DND-41 (cell line): ENCODE data around the gene TRIM41.

Experiments
- ATAC-seq: fragments of 200-7000 bp; cut with Tn5 transposase; 3 replicates; pipeline ENCODE4 v1.9.1; 2021; ENCODE audit warnings: low read depth; ENCODE audit not compliant: insufficient read depth
- DNase-seq: peaks from one replicate; pipeline ENCODE4 v3.0.0-alpha.2; 2020
- H2AFZ ChIP-seq: 2 replicates; pipeline ENCODE4 v1.6.0; 2012; ENCODE audit warnings: low read depth, low read length
- H3K27ac ChIP-seq: 2 replicates; pipeline ENCODE4 v1.5.1; 2012; ENCODE audit warnings: low read length, inconsistent platforms
- H3K27me3 ChIP-seq: fragments of 200-600 bp; sonication (generic); 2 replicates; pipeline ENCODE4 v1.6.0; 2012; ENCODE audit warnings: low read length, mild to moderate bottlenecking, inconsistent platforms; ENCODE audit not compliant: insufficient read depth, poor library complexity
- H3K36me3 ChIP-seq: 2 replicates; pipeline ENCODE4 v1.5.1; 2012; ENCODE audit warnings: low read length, inconsistent platforms; ENCODE audit not compliant: insufficient read depth
- H3K4me1 ChIP-seq: 2 replicates; pipeline ENCODE4 v1.5.1; 2012; ENCODE audit warnings: mild to moderate bottlenecking, low read length; ENCODE audit not compliant: insufficient read depth
- H3K4me2 ChIP-seq: 2 replicates; pipeline ENCODE4 v1.6.0; 2012; ENCODE audit warnings: mild to moderate bottlenecking, moderate library complexity, low read length, inconsistent platforms; ENCODE audit not compliant: insufficient read depth
- H3K4me3 ChIP-seq, 2 experiments: fragments of 200-600 bp in 1 of 2; shearing (Covaris generic) in 1 of 2; 2 replicates each; pipeline ENCODE4 v1.5.1; 2012 to 2016; ENCODE audit warnings: inconsistent platforms in 2 of 2, low read length in 2 of 2, mild to moderate bottlenecking in 2 of 2, low read depth in 1 of 2, moderate library complexity in 1 of 2
- H3K79me2 ChIP-seq: 2 replicates; pipeline ENCODE4 v1.6.0; 2012; ENCODE audit warnings: low read length, inconsistent platforms; ENCODE audit not compliant: insufficient read depth
- H3K9ac ChIP-seq: 2 replicates; pipeline ENCODE4 v1.6.0; 2012; ENCODE audit warnings: low read depth, mild to moderate bottlenecking, inconsistent platforms, low read length, moderate library complexity
- H3K9me3 ChIP-seq: 2 replicates; pipeline ENCODE4 v1.5.1; 2012; ENCODE audit warnings: low read length, moderate library complexity, mild to moderate bottlenecking, inconsistent platforms; ENCODE audit not compliant: insufficient read depth, severe bottlenecking
- H4K20me1 ChIP-seq: 2 replicates; pipeline ENCODE4 v1.6.0; 2012; ENCODE audit warnings: low read length; ENCODE audit not compliant: insufficient read depth
- CTCF ChIP-seq: IDR thresholded peaks from 2 replicates; pipeline ENCODE4 v1.5.1; 2012; ENCODE audit warnings: borderline replicate concordance, low read length, moderate library complexity, mild to moderate bottlenecking; ENCODE audit not compliant: poor library complexity, severe bottlenecking; ENCODE audit errors: extremely low read depth
- EZH2 ChIP-seq: IDR thresholded peaks from 3 replicates; pipeline ENCODE4 v1.6.1; 2012; ENCODE audit warnings: borderline replicate concordance, low read depth, mild to moderate bottlenecking, moderate library complexity, low read length, inconsistent platforms; ENCODE audit not compliant: severe bottlenecking

The TRIM41 gene

GRCh38 chr5:181185560-181185959, 37.5 kb upstream of the TRIM41 start:
- Histone ChIP-seq H4K20me1 (no peaks in the 10 kb centered on the region), H3K4me3 (no peak overlapping the region), H3K36me3 (no peaks in the 10 kb centered on the region; the same call in 1 of the 2 replicates), H3K4me1 (peaks cover 34% of the 10 kb centered on the region), H2AFZ (no peak overlapping the region), H3K9ac (no peak overlapping the region), H3K27ac (no peak overlapping the region), H3K9me3 (no peaks in the 10 kb centered on the region), H3K4me2 (no peak overlapping the region), H3K27me3 (no peaks in the 10 kb centered on the region), H3K79me2 (no peaks in the 10 kb centered on the region)
- no peak for TF ChIP-seq CTCF
- TF ChIP-seq EZH2, result no peak
- no peak for DNase-seq
- ATAC-seq, result no peak

GRCh38 chr5:181186022-181186421, 37.1 kb upstream of the TRIM41 start:
- no peak overlapping the region for H2AFZ ChIP-seq
- no peaks in the 10 kb centered on the region for H4K20me1 ChIP-seq
- no peaks in the 10 kb centered on the region for H3K9me3 ChIP-seq
- no peak overlapping the region for H3K4me2 ChIP-seq
- TF ChIP-seq CTCF, result no peak
- no peak for TF ChIP-seq EZH2
- DNase-seq, result no peak
- no peak for ATAC-seq
- no peaks in the 10 kb centered on the region for H3K27me3 ChIP-seq
- no peak overlapping the region for H3K27ac ChIP-seq
- H3K9ac ChIP-seq, result no peak overlapping the region
- H3K36me3 ChIP-seq, result no peaks in the 10 kb centered on the region; the same call in 1 of the 2 replicates
- no peaks in the 10 kb centered on the region for H3K79me2 ChIP-seq
- no peak overlapping the region for H3K4me3 ChIP-seq
- peaks cover 39% of the 10 kb centered on the region for H3K4me1 ChIP-seq

- no peak for ATAC-seq
- H3K4me3 ChIP-seq, result no peak overlapping the region
- peaks cover 43% of the 10 kb centered on the region for H3K4me1 ChIP-seq
- no peaks in the 10 kb centered on the region for H3K79me2 ChIP-seq
- H3K27me3 ChIP-seq, result no peaks in the 10 kb centered on the region
- no peak overlapping the region for H3K27ac ChIP-seq
- DNase-seq, result no peak
- H3K4me2 ChIP-seq, result no peak overlapping the region
- H4K20me1 ChIP-seq, result no peaks in the 10 kb centered on the region
- H2AFZ ChIP-seq, result no peak overlapping the region
- no peak overlapping the region for H3K9ac ChIP-seq
- TF ChIP-seq CTCF (no peak), EZH2 (no peak)
- H3K9me3 ChIP-seq, result no peaks in the 10 kb centered on the region
- no peaks in the 10 kb centered on the region; the same call in 1 of the 2 replicates for H3K36me3 ChIP-seq
Measured at GRCh38 chr5:181186986-181187499, 36.0 kb upstream of the TRIM41 start.
